HAP-1 (cell line): ENCODE measurements around the gene STUB1.

ENCODE experiments used
- DNase-seq, 2 experiments: peaks; one replicate each; pipeline ENCODE4 v3.0.0-alpha.2; 2016 to 2020; ENCODE audit warnings: low spot score in 2 of 2
- H3K27me3 ChIP-seq: fragments of 250-450 bp; sonication (Bioruptor Pico); 2 replicates; pipeline ENCODE4 v1.5.1; 2020; ENCODE audit warnings: low read depth, mild to moderate bottlenecking, moderate library complexity
- H3K36me3 ChIP-seq: fragments of 250-450 bp; sonication (Bioruptor Pico); replicated peaks from 2 replicates; pipeline ENCODE4 v1.5.1; 2020; ENCODE audit warnings: mild to moderate bottlenecking
- H3K4me1 ChIP-seq: fragments of 250-450 bp; sonication (Bioruptor Pico); 2 replicates; pipeline ENCODE4 v1.5.1; 2020; ENCODE audit warnings: mild to moderate bottlenecking
- H3K4me3 ChIP-seq: fragments of 250-450 bp; sonication (Bioruptor Pico); 2 replicates; pipeline ENCODE4 v1.5.1; 2020; ENCODE audit warnings: mild to moderate bottlenecking, moderate library complexity
- H3K9me3 ChIP-seq: fragments of 250-450 bp; sonication (Bioruptor Pico); 2 replicates; pipeline ENCODE4 v1.5.1; 2020; ENCODE audit warnings: mild to moderate bottlenecking, moderate library complexity
- in situ Hi-C: fragments of 300-500 bp; cut with MboI; formaldehyde crosslinking; loops from 3 replicates; pipeline ENCODE4 v1.14.3; 2020; ENCODE audit warnings: low sequenced_read_pairs, inconsistent platforms, mixed read lengths

STUB1 gene

GRCh38 chr16:638034-638543 lies 42.1 kb upstream of the STUB1 start:
- in situ Hi-C loops = no loop called here
- peaks cover 8% of the 10 kb centered on the region for H3K4me1 ChIP-seq
- H3K27me3 ChIP-seq = no peaks in the 10 kb centered on the region
- H3K9me3 ChIP-seq = no peaks in the 10 kb centered on the region
- DNase-seq = no peak
- H3K36me3 ChIP-seq = peaks cover 16% of the 10 kb centered on the region
- no peak overlapping the region for H3K4me3 ChIP-seq

- Histone ChIP-seq H3K9me3 (no peaks in the 10 kb centered on the region), H3K36me3 (peaks cover 12% of the 10 kb centered on the region), H3K4me3 (no peak overlapping the region), H3K27me3 (no peaks in the 10 kb centered on the region), H3K4me1 (peaks cover 9% of the 10 kb centered on the region)
- DNase-seq = no peak
- in situ Hi-C loops = no loop called here
Observed at GRCh38 chr16:638836-639235, 41.4 kb upstream of the STUB1 start.

DNA sequence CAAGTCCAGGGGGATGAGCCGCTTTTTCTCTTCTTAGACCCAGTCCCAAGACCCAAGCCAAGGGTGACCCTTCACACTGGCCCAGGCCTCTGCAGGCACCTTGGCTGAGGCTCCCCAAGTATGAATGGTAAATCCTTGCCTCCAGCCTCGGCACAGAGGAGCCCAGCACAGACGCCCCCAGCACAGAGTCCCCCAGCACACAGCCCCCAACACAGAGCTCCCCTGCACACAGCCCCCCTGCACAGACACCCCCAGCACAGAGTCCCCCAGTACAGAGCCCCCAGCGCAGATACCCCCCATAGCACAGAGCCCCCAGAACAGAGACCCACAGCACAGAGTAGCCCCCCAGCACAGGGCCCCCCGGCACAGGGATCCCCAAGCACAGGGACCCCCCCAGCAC lies 39.6 kb upstream of the STUB1 start:
- peaks cover 9% of the 10 kb centered on the region for H3K4me1 ChIP-seq
- in situ Hi-C loops = no loop called here

DNA sequence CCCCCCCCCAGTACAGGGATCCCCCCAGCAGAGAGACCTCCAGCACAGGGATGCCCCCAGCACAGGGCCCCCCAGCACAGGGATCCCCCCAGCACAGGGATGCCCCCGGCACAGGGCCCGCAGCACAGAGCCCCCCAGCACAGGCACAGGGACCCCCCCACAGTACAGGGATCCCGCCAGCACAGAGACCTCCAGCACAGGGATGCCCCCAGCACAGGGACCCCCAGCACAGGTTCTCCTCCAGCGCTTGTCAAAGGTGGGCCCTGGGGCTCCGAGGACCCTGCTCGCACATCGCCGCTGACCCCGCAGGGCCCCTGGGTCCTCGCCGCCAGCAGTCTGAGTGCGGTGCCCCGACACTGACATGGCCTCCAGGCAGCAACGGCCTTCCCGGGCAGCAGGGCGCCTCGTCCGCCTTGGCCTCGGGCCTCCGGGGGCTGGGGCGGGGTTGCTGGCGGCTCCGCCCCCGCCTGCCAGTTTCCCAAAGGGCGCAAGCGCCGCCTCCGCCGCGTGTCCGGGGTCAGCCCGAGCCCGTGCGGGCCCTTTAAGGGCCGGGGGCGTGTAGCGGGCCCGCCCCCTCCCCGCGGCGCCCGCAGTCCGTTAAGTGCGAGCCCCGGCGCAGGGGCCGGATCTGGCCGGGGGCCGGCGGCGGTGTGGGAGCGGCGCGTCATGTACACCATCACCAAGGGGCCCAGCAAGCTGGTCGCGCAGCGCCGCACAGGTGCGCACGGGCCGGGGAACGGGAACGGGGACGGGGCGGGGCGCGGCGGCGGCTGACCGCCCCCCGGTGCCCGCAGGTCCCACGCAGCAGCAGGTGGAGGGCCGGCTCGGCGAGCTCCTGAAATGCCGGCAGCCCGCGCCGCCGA lies 38.7 kb upstream of the STUB1 start, which contains the start of gene MCRIP2:
Gene MCRIP2 (plus strand): TSS at position 503 of the 863 bp plus-strand sequence. CDS start 164 bp downstream, at position 667.
- Histone ChIP-seq H3K36me3 (peaks cover 14% of the 10 kb centered on the region; the same call in 1 of the 2 replicates), H3K4me3 (peak within 1 kb of the TSS; percentile 57), H3K4me1 (peaks cover 9% of the 10 kb centered on the region), H3K27me3 (no peaks in the 10 kb centered on the region), H3K9me3 (no peaks in the 10 kb centered on the region)
- in situ Hi-C loops = no loop called here
- DNase-seq = peak; percentile 82 to 93

More for the DNA sequence above, 39.6 kb upstream of the STUB1 start:
- Histone ChIP-seq H3K9me3 (no peaks in the 10 kb centered on the region), H3K4me3 (no peak overlapping the region), H3K36me3 (peaks cover 18% of the 10 kb centered on the region), H3K27me3 (no peaks in the 10 kb centered on the region)
- DNase-seq = no peak

DNA sequence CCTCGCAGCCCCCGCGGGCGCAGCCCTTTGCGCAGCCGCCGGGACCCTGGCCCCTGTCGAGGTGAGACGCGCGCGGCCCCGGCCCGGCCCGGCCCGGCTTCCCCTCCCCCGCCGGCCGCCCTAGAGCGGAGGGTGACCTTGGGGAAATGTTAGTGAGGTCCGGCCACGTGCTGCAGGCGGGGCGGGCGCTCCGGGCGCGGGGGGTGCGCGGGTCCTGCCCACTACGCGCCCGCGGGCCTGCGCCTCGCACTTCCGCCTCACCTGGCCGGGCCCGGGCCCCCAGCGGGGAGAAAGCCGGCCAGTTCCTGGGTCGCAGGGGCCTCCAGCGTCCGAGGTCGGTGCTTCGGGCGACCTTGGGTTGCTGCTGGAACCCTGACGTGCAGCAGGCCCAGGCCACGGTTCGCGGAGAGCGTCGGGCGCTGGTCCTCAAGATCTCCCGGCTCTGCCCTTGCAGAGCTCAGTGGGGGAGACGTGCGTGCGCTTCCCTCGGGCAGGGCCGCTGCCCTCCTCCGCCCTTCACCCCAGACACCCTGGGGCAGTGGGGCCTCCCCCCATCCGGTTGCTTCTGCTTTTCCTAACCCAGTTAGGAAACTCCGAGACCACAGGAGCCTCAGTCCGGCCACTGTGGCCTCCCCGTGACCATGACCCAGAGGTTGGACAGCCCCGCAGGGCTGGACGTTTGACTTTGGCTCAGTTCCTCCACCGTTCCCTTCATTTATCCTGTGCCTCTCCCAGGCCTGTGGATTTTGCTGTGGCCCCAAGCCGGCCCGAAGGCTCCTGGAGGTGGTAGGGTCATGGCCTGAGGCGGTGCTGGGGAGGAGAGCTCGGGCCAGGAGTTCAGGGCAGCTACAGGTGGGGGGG lies 37.8 kb upstream of the STUB1 start:
- in situ Hi-C loops = no loop called here
- peak overlapping the region; percentile 57 for H3K4me3 ChIP-seq
- no peaks in the 10 kb centered on the region for H3K9me3 ChIP-seq
- DNase-seq = peak; percentile 35 to 66
- peaks cover 7% of the 10 kb centered on the region for H3K4me1 ChIP-seq
- no peaks in the 10 kb centered on the region for H3K27me3 ChIP-seq
- peaks cover 14% of the 10 kb centered on the region; the same call in 1 of the 2 replicates for H3K36me3 ChIP-seq

DNA sequence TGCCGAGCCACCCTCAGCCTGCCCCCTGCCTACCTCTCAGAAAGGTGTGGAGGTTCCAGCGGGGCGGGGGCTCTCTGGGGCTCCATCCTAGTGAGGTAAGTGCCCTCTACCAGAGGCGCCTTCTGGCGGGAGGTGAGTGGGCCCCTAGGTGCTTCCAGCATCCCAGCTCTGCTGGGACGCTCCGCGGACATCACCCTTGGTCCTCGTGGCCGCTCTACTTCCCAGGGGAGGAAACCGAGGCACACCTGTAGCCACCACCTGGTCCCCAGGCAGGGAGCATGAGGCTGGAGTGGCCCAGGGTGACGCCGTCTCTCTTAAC lies 37.2 kb upstream of the STUB1 start:
- in situ Hi-C loops = no loop called here
- no peak for DNase-seq
- peaks cover 5% of the 10 kb centered on the region for H3K4me1 ChIP-seq
- no peaks in the 10 kb centered on the region for H3K27me3 ChIP-seq
- no peaks in the 10 kb centered on the region for H3K9me3 ChIP-seq
- peak overlapping the region; percentile 57 for H3K4me3 ChIP-seq
- H3K36me3 ChIP-seq = peaks cover 14% of the 10 kb centered on the region; the same call in 1 of the 2 replicates

DNA sequence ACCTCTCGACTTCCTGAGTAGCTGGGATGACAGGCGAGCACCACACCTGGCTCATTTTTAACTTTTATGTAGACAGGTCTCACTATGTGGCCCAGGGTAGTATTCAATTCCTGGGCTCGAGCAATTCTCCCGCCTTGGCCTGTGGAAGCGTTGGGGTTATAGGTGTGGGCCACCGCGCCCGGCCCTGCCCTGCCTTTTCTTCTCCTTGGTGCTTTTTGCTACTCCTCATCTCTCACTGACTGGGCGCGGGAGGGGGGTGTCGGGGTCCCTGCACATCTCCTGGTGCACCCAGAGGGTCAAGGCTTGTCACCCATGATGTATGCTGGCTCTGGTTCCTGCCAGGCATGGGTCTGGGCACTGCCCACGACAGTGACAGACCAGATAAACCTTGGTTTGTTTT lies 35.7 kb upstream of the STUB1 start:
- in situ Hi-C loops = no loop called here
- Histone ChIP-seq H3K4me1 (peaks cover 12% of the 10 kb centered on the region), H3K4me3 (no peak overlapping the region), H3K9me3 (no peaks in the 10 kb centered on the region), H3K36me3 (peaks cover 14% of the 10 kb centered on the region; the same call in 1 of the 2 replicates), H3K27me3 (no peaks in the 10 kb centered on the region)
- no peak for DNase-seq

DNA sequence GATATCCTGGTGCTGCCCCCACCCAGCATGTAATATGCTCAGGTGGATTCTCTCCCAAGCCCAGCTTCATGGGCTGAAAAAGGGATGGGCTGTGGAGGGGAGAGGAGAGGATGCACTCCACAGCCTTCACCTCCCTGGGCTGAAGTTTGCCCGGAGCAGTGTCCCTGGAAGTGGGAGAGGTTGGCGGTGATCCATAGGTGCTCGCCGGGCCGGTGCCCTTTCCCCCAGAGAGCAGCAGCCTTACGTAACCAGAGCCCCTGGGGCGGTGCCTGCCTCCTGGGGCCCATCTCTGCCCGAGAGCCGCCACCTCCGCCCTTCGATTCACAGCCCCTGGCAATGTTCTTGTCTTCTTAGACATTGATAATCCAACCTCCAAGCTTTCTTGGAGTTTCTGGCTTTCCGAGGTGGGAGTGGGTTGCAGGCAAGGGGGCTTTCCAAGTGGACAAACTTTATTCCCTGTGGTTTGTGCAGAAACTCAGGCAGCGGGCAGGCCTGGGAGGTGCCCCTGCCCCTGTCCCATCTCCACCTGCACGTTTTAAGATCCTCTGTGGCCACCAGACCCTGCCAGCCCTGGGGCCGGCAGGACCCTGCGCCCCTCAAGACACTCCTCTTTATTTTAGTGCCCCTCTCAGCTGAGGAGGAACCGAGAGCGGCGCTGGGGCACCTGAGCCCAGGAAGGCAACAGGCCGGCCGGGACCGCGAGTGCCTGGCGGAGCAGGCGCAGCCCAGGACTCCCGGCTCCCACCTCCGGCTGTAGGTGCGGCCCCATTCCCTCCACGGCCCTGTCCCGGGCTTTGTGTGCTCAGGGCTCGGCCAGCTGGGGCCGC lies 34.1 kb upstream of the STUB1 start:
- Histone ChIP-seq H3K4me1 (peaks cover 18% of the 10 kb centered on the region), H3K9me3 (no peaks in the 10 kb centered on the region), H3K36me3 (peaks cover 14% of the 10 kb centered on the region), H3K27me3 (no peaks in the 10 kb centered on the region), H3K4me3 (no peak overlapping the region)
- no peak for DNase-seq
- in situ Hi-C loops = no loop called here

GRCh38 chr16:646679-647172 lies 33.5 kb upstream of the STUB1 start:
- Histone ChIP-seq H3K9me3 (no peaks in the 10 kb centered on the region), H3K36me3 (peaks cover 14% of the 10 kb centered on the region), H3K4me3 (no peak overlapping the region), H3K27me3 (no peaks in the 10 kb centered on the region), H3K4me1 (peaks cover 18% of the 10 kb centered on the region)
- in situ Hi-C loops = no loop called here
- DNase-seq = no peak

- peaks cover 18% of the 10 kb centered on the region for H3K4me1 ChIP-seq
- in situ Hi-C loops = no loop called here
- H3K4me3 ChIP-seq = no peak overlapping the region
- DNase-seq = no peak
- peaks cover 15% of the 10 kb centered on the region for H3K36me3 ChIP-seq
- H3K9me3 ChIP-seq = no peaks in the 10 kb centered on the region
- no peaks in the 10 kb centered on the region for H3K27me3 ChIP-seq
Observed at GRCh38 chr16:647173-647902, 32.9 kb upstream of the STUB1 start.

DNA sequence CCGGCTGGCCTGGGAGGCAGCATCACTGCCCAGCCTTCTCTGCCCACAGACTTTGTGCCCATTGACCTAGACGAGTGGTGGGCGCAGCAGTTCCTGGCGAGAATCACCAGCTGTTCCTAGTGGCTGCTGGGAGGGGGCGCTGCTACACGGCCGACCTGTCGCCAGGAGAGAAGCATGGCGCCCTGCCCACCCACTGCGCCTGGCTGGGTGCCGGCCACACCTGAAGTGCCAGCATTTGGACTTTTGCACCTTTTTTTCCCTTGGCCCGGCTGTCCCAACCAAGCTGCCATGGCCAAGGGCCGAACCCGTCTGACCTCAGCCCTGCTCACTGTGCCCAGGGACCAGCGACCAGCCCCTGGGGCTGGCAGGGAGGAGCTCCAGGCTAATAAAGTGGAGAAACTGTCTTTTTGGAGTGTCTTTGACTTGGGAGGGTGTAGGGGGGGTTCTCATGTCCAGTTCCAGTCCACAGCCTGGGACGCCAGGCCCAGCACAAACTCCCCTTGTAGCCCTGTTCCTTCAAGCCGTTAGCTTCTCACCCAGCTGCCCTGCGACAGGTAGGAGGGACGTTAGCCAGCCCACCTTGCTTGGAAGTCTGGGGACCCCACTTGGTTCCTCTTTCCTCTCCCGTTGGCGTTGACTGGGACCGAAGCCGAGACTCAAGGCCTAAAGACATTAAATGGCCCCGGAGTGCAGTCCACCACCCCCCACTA lies 32.0 kb upstream of the STUB1 start:
- no peaks in the 10 kb centered on the region for H3K27me3 ChIP-seq
- peak in 1 of 2 experiments; percentile 66 for DNase-seq
- peaks cover 13% of the 10 kb centered on the region for H3K4me1 ChIP-seq
- peak overlapping the region; percentile 47 for H3K4me3 ChIP-seq
- H3K9me3 ChIP-seq = no peaks in the 10 kb centered on the region
- in situ Hi-C loops = no loop called here
- peaks cover 24% of the 10 kb centered on the region for H3K36me3 ChIP-seq
